HG03280 (cell line): ENCODE measurements around the gene PTPRJ.
"Not testable (repeated sequence)": the region's sequence is repeated elsewhere in the genome, so short reads cannot be mapped to it uniquely, and the experiment has no call there.

Experiments used
- ATAC-seq: cut with Tn5 transposase; IDR thresholded peaks from one replicate; pipeline ENCODE4 v1.9.1; 2021; ENCODE audit warnings: mild to moderate bottlenecking, moderate library complexity; ENCODE audit not compliant: unreplicated experiment

The PTPRJ gene

GRCh38 chr11:48014917-48015316 is 34.6 kb downstream of the PTPRJ start:
- no peak for ATAC-seq

GRCh38 chr11:48017105-48017830 is 36.9 kb downstream of the PTPRJ start:
- no peak for ATAC-seq

GRCh38 chr11:48017831-48018527 is 37.6 kb downstream of the PTPRJ start:
- no peak for ATAC-seq

GRCh38 chr11:48018528-48019216 is 38.3 kb downstream of the PTPRJ start:
- ATAC-seq, result no peak

GRCh38 chr11:48019217-48019584 is 38.8 kb downstream of the PTPRJ start:
- no peak for ATAC-seq

GRCh38 chr11:48019595-48019994 is 39.2 kb downstream of the PTPRJ start:
- ATAC-seq, result no peak

GRCh38 chr11:48020092-48020755 is 39.9 kb downstream of the PTPRJ start:
- no peak for ATAC-seq

GRCh38 chr11:48021201-48021820 is 41.0 kb downstream of the PTPRJ start:
- not testable (repeated sequence) for ATAC-seq

- no peak for ATAC-seq
Observed at GRCh38 chr11:48022445-48022844, 42.1 kb downstream of the PTPRJ start.

- ATAC-seq, result not testable (repeated sequence)
Observed at GRCh38 chr11:48023608-48024007, 43.2 kb downstream of the PTPRJ start.

- ATAC-seq, result no peak
Observed at GRCh38 chr11:48024635-48025071, 44.3 kb downstream of the PTPRJ start.

- ATAC-seq, result no peak
Observed at GRCh38 chr11:48025293-48025983, 45.1 kb downstream of the PTPRJ start.

GRCh38 chr11:48025984-48026340 is 45.6 kb downstream of the PTPRJ start:
- no peak for ATAC-seq

- ATAC-seq, result no peak
Observed at GRCh38 chr11:48028914-48029680, 48.7 kb downstream of the PTPRJ start.

GRCh38 chr11:48029681-48030290 is 49.4 kb downstream of the PTPRJ start:
- ATAC-seq, result no peak

- no peak for ATAC-seq
Observed at GRCh38 chr11:48031602-48032001, 51.2 kb downstream of the PTPRJ start.

GRCh38 chr11:48032721-48033120 is 52.4 kb downstream of the PTPRJ start:
- ATAC-seq, result no peak

- no peak for ATAC-seq
Observed at GRCh38 chr11:48033918-48034341, 53.6 kb downstream of the PTPRJ start.
